ENCODE results near the gene NANOGP8.
A peak's percentile ranks its signal among the peaks of the same experiment; 100 is the strongest.
"Not testable (repeated sequence)": the region's sequence is repeated elsewhere in the genome, so short reads cannot be mapped to it uniquely, and the experiment has no call there.

NANOGP8 gene

GRCh38 chr15:35092311-35092710, 7.2 kb upstream of the NANOGP8 start:
- no peak for DNase-seq

- no peak for DNase-seq
These were observed 5.2 kb upstream of the NANOGP8 start for GRCh38 chr15:35090104-35090807.

DNA sequence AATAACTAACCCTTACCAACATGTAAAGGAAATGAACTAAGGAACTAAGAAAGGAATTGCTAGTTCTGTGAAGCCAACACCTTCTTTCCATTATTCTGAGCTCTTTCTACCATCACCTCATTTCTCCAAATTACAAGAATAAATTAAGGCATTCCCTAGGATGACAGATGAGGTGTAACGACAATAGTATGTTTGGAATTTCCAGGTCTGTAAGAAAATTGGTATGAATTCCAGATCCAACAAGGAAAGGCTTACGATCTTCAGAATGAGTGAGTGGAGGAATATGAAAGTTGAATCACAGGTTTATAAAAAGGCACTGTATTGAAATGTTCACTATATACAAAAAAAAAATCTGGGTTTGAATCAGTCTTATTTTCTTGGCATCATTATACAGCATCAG, 4.5 kb upstream of the NANOGP8 start:
- DNase-seq, result no peak

DNA sequence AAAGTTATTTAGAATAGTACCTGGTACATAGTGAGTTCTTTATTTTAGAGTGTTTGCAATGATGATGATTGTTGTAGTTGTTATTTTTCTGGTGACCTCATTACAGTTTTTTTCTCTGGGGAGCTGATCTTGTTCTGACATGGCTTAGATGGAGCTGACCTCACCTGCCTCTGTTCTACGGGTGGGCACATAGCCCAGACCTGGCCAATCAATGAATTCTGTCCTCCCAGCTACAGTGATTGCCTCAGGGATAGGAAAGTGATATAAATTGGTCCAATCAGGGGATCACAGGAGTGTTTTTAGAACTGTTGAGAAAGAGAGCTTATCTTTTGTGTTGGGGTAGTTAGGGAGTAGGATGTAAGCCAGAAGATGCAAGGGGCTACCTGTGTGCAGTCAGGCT, 3.2 kb upstream of the NANOGP8 start:
- DNase-seq, result no peak

GRCh38 chr15:35087759-35088158, 2.7 kb upstream of the NANOGP8 start:
- DNase-seq, result no peak

DNA sequence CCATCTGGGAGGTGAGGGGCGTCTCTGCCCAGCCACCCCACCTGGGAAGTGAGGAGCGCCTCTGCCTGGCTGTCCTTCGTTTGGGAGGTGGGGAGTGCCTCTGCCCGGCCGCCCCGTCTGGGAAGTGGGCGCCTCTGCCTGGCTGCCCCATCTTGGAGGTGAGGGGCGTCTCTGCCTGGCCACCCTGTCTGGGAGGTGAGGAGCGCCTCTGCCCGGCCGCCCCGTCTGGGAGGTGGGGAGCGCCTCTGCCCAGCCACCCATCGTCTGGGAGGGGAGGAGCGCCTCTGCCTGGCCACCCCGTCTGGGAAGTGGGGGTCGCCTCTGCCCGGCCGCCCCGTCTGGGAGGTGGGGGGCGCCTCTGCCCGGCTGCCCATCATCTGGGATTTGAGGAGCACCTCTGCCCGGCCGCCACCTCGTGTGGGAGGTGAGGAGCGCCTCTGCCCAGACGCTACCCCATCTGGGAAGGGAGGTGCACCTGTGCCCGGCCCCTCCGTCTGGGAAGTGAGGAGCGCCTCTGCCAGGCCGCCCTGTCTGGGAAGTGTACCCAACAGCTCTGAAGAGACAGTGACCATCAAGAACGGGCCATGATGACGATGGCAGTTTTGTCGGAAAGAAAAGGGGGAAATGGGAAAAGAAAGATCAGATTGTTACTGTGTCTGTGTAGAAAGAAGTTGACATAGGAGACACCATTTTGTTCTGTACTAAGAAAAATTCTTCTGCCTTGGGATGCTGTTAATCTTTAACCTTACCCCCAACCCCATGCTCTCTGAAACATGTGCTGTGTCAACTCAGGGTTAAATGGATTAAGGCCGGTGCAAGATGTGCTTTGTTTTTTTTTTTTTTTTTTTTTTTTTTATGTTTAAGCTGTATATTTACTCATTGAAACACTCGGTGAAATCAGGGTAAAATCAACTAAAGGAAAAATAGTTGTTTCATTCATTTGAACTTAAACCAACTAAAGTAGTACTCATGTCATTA, 2.4 kb downstream of the NANOGP8 start:
- DNase-seq, result not testable (repeated sequence)

DNA sequence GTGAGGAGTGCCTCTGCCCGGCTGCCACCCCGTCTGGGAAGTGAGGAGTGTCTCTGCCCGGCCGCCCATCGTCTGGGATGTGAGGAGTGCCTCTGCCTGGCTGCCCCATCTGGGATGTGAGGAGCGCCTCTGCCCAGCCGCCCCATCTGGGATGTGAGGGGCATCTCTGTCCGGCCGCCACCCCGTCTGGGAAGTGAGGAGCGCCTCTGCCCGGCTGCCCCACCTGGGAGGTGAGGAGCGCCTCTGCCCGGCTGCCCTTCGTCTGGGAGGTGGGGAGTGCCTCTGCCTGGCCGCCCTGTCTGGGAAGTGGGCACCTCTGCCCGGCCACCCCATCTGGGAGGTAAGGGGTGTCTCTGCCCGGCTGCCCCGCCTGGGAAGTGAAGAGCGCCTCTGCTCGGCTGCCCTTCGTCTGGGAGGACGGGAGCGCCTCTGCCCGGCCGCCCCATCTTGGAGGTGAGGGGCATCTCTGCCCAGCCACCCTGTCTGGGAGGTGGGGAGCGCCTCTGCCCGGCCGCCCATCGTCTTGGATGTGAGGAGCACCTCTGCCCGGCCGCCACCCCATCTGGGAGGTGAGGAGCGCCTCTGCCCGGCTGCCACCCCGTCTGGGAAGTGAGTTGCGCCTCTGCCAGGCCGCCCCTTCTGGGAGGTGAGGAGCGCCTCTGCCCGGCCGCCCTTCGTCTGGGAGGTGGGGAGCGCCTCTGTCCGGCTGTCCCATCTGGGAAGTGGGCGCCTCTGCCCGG, 3.3 kb downstream of the NANOGP8 start:
- not testable (repeated sequence) for DNase-seq

DNA sequence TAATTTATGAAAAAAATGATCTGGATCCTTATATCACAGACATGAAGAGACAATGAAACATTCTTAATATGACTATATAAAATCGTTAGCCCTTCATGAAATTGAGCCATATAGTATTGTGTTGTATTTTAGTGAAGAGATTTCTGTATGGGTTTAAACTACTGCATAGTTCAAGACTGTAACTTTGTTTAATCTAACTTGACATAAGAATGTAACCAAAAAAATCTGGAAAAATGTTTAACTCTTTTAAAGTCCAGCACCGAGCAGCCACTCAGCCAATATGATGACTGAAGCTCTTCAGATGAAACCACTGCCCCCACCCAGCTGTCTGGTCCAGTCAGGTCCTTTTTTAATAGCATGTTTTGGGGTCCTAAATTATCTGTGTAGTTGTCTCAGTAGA, 4.9 kb downstream of the NANOGP8 start:
- no peak for DNase-seq

DNA sequence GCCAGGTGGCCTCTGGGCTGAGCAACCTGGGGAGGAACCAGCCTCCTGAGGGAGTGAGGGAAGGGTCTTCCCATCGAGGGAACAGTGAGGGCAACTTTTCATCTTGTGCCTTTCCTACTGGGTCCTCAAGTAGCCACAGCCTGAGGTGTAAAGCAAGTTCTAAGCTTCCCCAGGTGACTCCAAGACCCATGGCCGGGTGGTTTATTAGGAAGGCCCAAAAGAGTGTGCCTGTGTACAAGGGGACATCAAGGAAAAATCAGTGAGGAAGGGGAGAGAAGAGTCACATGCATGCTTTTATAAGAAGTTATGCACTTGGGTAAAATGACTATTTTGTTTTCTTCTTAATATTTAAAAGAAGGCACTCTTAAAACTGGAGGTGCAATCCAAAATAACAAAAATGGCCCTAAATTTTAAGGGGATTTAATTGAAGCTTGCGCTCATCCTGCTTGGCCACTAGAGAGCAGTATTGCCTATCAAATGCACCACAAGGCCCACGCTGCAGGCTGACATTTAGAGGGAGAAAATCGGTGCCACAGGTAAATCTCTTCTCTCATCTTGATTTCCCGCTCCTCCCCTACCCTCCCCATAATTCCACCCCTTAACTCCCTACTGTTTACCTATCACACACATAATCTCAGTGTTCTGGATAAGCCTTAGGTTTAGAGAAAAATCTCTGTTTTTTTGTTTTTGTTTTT, 6.7 kb downstream of the NANOGP8 start:
- peak; percentile 52 for DNase-seq

DNA sequence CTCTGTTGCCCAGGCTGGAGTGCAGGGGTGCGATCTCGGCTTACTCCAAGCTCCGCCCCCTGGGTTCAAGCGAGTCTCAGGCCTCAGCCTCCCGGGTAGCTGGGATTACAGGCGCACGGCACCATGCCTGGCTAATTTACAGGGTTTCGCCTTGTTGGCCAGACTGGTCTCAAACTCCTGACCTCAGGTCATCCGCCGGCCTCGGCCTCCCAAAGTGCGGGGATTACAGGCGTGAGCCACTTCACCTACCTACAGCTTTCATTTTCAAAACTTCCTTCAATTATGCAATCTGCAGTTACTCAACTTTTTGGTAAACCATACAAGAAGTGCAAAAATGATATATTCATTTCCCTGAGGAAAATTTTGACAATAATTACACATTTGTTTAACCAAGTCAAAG, 14.0 kb downstream of the NANOGP8 start:
- DNase-seq, result no peak

DNA sequence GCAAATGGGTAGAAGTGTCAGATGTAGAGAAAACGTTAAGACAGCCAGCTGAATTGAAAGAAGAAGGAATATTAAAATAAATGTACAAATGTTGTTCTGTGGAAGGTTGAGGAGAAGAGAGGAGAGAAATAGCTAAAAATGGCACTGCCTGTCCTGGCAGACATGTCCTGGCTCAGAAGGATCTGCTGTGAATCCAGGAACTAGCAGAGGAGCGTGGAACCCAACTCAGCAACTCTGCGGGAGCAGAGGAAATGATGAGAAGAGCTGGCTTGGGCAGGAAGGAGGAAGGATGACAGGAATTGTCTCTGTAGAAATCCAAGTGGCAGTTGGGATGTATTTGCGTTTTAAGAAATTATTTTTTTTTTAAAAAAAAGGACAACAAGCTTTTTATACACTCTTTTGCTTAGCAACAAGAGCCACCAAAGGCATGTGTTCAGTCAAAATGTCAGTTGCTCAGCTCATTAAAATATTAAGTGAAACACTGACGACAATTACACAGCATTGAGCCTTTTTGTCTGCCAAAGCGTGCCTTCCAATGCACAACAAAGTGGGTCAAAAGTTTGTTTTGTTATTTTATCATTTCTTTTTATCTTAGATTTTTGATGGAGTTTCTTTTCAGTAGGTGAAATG, 16.1 kb downstream of the NANOGP8 start:
- DNase-seq, result no peak

DNA sequence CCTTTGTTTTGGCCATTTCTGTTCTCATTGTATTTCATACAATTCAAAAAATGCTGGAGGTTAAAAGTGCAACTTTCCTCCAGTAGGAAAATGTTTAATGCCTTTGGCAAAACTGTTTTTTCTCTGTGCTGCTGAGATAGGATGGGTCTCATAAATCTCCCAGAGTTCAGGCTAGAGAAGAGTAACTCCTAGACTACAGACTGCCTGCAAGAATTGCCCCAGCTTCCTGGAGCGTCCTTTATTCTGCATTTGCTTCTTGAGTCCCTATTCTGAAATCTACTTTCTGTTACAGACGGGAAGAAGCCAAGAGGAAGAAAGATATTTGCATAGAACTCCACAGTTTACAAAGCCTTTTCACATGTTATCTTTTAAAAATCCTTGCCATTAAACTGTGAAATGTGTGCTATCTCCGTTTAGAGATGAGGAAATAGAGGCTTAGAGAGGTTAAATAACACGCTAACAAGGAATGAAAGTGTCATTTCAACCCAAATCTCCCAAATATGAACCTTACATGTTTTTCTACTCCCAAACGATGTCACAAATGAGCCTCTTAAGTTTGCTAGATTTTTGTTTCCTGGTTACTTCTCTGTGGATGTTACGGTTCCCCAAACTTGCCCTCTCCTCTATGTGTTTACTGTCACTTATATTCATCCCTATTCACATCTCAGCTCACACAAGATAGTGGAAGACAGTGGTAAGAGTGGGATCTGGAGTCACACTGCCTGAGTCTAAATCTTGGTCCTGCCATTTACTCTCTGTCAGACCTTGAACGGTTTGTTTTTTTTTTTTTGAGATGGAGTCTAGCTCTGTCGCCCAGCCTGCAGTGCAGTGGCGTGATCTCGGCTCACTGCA, 17.4 kb downstream of the NANOGP8 start:
- DNase-seq, result no peak

GRCh38 chr15:35066094-35066493, 19.0 kb downstream of the NANOGP8 start:
- no peak for DNase-seq

- no peak for DNase-seq
These were observed 20.4 kb downstream of the NANOGP8 start for GRCh38 chr15:35064576-35065190.

GRCh38 chr15:35062738-35063099, 22.4 kb downstream of the NANOGP8 start:
- no peak for DNase-seq

- DNase-seq, result no peak
These were observed 23.0 kb downstream of the NANOGP8 start for GRCh38 chr15:35061825-35062737.

GRCh38 chr15:35061161-35061824, 23.8 kb downstream of the NANOGP8 start:
- no peak for DNase-seq

DNA sequence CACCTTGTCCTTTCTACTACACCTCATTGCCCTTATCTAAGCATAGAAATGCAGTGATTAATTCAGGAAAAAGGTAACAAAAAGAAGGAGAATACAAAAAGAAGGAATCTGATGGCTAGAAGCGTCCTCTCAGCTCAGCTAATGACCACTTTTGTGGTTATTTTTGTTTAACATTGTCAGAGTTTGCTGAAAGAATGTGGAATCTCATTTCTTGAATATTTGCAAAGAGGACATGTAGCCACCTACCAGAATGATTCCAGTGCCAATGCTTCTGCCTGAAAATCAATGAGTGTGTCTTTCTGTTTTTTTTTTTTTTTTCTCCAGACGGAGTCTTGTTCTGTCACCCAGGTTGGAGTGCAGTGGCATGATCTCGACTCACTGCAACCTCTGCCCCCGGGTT, 24.5 kb downstream of the NANOGP8 start:
- no peak for DNase-seq

DNA sequence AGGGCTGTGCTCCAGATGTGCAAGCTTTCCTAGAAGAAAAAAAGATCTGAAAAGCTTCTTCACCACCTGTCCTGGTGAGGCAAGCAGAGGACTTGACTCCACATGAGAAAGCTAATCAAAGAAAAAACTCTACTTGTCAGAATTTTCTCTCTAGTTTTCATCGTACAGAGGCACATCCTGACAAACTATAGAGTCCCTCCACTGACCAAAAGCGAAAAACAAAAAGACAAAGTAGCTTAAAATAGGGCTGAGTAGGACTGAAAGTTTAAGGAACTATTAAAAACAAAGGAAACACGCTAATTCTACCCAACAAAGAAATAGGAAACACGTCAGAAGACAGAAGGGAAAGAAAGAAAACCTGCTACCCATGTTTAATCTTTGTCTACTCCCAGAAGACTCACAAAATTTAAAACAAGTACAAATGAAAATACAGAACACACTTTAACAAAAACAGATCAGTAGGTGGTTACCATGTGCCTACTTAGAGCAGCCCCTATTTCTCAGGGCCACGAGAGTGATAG, 26.5 kb downstream of the NANOGP8 start:
- DNase-seq, result no peak

All from hematopoietic multipotent progenitor cell treated with erythropoietin and hydrocortisone succinate and interleukin-3 and kit ligand, for 8 days (in vitro differentiated cells).